Panc1 (cell line): Measurements from ENCODE around the gene TAC4.

ENCODE experiments used
- POLR2AphosphoS5 ChIP-seq: IDR thresholded peaks from 2 replicates; pipeline ENCODE4 v1.6.1; 2012; ENCODE audit warnings: mild to moderate bottlenecking, low read depth, low read length, moderate library complexity
- REST ChIP-seq, 2 experiments: IDR thresholded peaks; 2 replicates each; pipeline ENCODE4 v1.6.1; 2011 to 2012; ENCODE audit warnings: low read depth in 2 of 2, control low read depth in 1 of 2, low read length in 1 of 2, mild to moderate bottlenecking in 1 of 2, moderate library complexity in 1 of 2; ENCODE audit not compliant: insufficient read depth in 1 of 2
- SIN3A ChIP-seq: IDR thresholded peaks from 2 replicates; pipeline ENCODE4 v1.6.1; 2012; ENCODE audit warnings: low read depth, mild to moderate bottlenecking, low read length, moderate library complexity, borderline replicate concordance; ENCODE audit not compliant: insufficient read depth
- TCF7L2 ChIP-seq: IDR thresholded peaks from 2 replicates; pipeline ENCODE4 v1.6.1; 2011; ENCODE audit warnings: mild to moderate bottlenecking, low read depth, low read length, inconsistent platforms
- TF ChIP-seq, protein P1 (sequence below): fragments of 450-650 bp; IDR thresholded peaks from 2 replicates; pipeline ENCODE4 v1.5.1; 2017; ENCODE audit warnings: mild to moderate bottlenecking

DNA sequence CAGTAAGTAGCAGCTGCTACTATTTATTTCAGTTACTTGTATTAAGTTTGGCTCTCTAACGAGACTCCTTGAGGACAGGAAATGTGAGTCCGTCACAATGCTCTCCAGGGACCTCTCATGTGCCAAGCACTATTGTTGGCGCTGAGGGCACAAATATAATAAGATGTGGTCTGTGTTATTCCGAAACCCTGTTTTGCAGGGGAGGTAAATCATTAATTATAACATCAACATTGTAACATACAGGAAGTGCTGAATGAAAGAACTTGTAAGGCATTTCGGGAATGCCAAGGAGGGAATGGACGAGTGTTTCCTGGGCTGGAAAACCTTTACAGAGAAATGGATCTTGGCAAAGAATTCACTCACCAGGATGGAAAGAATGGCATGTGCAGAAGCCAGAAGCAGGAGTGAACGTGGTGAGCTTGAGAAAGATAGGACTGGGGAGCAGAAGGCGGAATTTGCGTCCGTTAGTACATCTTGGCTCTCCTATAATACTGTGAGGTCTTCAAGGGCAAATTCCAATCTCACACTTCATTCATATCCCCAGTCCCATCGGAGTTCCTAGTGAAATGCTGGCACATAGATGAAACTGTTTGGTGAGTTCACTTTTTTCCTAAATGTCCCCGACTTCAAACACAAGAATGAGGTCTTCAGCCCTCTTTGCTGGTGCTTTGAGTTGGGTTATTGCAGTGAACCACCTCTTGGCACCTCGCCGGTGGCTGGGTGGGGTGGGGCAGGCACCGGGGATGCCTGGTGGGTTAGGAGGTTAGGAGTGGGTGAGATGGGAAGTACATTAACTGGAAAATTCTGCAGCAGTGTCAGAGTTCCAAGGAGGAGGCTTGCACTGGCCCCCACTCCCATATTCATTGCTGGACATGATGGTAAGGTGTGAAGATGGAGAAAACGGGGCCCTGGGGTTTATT is 11.5 kb downstream of the TAC4 start:
- TF ChIP-seq, protein P1, sequence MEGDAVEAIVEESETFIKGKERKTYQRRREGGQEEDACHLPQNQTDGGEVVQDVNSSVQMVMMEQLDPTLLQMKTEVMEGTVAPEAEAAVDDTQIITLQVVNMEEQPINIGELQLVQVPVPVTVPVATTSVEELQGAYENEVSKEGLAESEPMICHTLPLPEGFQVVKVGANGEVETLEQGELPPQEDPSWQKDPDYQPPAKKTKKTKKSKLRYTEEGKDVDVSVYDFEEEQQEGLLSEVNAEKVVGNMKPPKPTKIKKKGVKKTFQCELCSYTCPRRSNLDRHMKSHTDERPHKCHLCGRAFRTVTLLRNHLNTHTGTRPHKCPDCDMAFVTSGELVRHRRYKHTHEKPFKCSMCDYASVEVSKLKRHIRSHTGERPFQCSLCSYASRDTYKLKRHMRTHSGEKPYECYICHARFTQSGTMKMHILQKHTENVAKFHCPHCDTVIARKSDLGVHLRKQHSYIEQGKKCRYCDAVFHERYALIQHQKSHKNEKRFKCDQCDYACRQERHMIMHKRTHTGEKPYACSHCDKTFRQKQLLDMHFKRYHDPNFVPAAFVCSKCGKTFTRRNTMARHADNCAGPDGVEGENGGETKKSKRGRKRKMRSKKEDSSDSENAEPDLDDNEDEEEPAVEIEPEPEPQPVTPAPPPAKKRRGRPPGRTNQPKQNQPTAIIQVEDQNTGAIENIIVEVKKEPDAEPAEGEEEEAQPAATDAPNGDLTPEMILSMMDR = no peak
- TF ChIP-seq POLR2AphosphoS5 (no peak), REST (IDR thresholded peaks at IDR 0.05; ENCODE audit: insufficient read depth in 1 of 2, low read depth in 2 of 2, low read length in 1 of 2) (no peak), SIN3A (no peak), TCF7L2 (no peak)
